GM18505 (cell line): Measurements from ENCODE around the gene TKT.

ENCODE experiments used
- ATAC-seq: cut with Tn5 transposase; IDR thresholded peaks from one replicate; pipeline ENCODE4 v1.9.1; 2021; ENCODE audit not compliant: unreplicated experiment
- POLR2A ChIP-seq: IDR thresholded peaks from 4 replicates; pipeline ENCODE4 v1.6.1; 2011; ENCODE audit warnings: borderline replicate concordance; ENCODE audit not compliant: insufficient read depth, insufficient read length; ENCODE audit errors: extremely low read depth

TKT gene

DNA sequence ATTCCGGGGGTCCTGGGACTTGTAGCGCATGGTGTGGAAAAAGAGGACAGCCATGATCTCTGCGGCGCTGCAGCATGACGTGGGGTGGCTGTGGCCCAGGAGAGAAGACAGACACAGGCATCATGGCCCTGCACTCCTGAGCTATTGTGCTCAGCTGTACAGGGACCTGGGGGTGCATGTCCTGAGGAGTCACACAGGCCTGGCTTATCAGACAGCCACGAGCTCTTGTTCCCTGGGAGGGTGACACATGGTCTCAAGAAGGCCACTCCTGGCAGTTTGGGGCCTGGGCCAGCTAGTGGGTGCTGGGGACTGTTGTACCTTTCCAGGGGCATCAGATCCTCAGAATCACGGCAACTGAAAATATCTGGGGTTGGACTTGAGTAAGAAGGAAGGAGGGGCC is 13.7 kb downstream of the TKT start:
- no peak for ATAC-seq
- TF ChIP-seq POLR2A, result no peak

DNA sequence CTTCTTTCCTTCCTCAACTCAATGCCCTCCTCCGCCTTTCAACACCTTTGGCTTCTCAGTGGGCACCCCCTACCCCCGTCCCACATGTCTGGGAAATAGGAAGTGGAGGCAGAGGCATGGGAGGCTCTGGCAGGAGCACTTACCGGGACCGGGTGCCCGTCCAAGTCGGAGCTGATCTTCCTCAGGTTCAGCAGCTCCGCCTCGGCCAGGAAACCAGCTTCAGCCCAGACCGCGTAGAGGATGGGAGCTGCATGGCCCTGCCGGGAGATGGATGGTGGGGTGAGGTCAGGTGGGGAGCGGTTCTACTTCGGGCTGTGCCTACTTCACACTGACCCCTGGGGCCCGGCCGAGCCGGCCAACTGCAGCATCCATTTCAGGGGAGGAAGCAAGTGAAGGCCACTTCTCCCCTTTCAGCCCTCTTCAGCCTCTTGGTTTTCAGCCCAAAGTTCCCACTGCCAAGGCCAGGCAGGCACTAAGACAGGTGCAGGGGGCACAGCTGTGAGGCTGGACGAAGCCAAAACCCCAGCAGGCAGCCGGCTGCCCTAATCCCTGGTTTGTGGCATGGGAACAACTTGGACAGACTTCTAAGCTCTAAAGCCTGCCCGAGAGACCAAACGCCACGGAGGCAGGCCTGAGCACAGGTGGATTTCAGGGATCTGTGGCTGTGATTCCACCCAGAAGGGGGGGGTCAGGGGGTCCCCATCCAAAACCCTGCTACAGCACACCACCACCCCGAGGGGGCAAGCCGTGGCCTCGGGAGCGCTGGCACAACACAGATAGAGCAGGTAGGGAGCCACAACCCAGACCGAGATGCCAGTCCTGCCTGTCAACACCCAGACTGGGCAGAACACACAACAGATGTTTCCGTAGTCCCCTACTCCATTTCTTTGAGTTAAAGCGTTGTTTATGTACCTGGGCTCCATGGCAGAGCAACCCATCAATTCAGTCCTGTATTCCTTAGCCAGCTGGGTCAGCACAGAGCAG is 14.5 kb downstream of the TKT start:
- ATAC-seq, result no peak
- no peak for TF ChIP-seq POLR2A

DNA sequence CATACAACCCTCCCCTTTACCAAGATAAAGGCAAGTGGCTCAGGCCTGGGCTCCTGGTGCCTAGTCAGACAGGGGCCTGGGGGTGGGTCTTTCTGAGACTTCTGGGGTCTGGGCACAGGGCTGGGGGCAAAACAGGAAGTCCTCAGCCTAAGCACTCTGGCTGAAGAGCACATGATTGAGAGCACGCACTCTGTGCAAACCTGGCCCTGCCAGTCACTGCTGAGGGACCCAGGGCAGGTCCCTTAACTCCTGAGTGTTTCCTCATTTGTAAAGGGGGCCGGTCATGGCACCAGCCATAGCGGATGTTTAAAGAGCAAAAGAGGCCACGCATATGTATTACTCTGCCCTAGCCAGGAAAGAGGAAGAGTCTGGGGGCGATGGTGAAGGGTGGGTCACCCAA is 16.0 kb downstream of the TKT start:
- TF ChIP-seq POLR2A, result no peak
- ATAC-seq, result no peak

DNA sequence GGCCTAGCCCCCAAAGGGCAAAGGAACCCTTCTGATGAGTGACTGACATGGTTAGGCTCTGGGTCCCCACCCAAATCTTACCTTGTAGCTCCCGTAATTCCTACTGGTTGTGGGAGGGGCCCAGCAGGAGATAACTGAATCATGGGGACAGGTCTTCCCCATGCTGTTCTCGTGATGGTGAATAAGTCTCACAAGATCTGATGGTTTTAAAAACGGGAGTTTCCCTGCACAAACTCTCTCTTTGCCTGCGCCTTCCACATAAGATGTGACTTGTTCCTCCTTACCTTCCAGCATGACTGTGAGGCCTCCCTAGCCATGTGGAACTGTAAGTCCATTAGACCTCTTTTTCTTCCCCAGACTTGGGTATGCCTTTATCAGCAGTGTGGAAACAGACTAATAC is 16.9 kb downstream of the TKT start:
- no peak for ATAC-seq
- TF ChIP-seq POLR2A, result no peak

DNA sequence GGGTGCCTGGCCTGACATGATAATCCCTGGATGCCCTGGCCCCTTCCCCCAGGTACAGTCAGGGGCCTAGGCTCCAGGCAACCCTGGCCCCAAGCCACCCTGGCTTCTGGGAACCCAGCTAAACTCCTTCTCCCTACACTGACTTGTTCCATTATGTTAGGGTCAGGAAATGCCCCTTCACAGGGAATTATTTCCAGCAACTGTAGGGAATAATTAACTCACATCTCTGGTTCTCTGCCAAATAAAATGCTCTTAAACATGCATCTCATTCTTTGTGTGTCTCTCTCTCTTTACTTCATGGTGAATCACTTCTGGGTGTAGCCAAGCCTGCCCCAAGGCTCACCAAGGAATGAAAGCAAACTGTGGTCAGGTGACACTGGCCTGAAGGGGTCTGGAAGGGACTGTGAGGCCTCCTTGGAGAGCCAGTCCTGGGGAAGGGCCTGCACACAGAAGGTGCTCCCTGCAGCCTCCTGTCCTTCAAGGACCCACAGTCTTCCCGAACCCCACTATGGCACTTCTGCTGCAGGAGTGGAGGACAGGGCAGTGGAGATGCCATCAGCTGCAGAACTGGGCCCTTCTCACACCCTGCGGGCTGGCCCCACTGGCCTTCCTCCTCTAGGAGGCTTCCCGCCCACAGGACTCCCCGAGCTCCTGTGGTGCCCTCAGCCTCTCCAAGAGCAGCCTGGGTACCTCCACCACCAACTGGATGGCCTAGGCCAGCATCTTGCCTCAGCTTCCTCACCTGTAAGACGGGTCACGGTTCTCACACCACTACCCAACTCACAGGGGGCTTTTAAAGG is 17.6 kb downstream of the TKT start:
- no peak for ATAC-seq
- no peak for TF ChIP-seq POLR2A

DNA sequence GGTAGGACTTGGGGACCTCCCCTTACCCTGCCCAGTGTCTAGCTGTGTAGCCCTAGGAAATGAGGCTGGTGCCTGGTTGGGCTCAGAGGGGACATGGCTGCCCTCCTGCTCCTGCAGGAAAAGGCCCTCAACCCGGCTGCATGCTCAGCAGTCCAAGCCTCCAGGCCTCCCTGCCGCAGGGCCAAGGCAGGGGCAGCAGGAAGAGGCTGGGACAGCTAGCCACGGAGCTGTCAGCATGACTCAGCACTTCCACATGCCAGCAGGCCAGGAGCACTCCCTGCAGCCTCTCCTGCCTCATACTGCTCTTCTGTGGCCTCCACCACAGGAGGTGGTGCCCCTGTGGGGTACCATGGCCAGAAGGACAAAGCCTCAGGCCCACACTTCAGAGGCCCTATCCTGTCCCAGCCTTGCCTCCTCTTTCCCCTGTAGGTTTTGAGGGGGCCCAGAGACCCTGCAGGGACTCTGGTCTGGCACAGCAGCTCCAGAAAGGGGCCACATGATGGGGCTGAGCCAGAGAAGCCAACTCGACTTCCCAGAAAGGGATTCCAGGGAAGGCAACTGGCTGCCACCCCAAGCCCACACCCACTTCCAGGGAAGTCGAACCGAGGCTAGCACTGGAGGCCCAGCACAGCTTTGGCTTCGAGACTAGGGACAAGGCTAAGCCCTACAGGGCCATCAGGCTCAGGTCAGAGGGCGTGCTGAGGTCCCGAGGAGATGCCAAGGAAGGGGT is 19.5 kb downstream of the TKT start:
- no peak for TF ChIP-seq POLR2A
- no peak for ATAC-seq

DNA sequence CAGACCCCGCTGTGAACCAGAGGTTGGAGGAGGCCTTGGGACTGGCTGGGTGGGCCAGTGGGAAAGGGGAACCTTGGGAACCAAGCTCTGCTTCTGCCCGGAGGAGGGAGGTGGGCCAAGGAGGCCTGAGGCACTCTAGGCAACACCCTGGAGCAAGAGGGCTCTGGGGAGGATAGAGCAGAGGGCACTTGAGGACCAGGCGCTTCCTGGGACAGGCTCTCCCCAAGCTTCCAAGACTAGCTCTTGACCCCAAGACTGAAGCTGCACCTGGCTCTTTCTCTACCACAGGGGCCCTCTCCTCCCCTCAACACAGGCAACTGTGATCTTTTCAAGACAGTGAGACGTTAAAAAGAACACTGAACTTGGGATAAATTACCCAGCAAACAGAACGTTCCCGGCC is 20.3 kb downstream of the TKT start:
- no peak for TF ChIP-seq POLR2A
- no peak for ATAC-seq

DNA sequence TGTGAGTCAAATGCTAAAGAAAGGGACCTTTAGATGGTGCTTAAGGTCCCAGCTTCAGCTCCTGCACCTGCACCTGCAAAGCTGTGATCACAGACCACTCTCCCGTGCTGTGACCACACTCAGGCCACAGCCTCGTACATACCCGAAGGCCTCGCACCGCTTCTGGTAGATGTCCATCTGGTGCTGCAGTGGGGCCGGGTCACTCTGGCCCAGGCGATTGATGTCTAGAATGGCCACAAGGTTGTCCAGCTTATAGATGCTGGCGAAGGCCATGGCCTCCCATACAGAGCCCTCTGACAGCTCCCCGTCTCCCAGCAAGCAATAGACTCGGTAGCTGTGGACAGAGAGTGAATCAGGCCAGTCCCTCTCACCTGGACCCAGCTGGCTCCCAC is 21.0 kb downstream of the TKT start:
- TF ChIP-seq POLR2A, result no peak
- ATAC-seq, result no peak

DNA sequence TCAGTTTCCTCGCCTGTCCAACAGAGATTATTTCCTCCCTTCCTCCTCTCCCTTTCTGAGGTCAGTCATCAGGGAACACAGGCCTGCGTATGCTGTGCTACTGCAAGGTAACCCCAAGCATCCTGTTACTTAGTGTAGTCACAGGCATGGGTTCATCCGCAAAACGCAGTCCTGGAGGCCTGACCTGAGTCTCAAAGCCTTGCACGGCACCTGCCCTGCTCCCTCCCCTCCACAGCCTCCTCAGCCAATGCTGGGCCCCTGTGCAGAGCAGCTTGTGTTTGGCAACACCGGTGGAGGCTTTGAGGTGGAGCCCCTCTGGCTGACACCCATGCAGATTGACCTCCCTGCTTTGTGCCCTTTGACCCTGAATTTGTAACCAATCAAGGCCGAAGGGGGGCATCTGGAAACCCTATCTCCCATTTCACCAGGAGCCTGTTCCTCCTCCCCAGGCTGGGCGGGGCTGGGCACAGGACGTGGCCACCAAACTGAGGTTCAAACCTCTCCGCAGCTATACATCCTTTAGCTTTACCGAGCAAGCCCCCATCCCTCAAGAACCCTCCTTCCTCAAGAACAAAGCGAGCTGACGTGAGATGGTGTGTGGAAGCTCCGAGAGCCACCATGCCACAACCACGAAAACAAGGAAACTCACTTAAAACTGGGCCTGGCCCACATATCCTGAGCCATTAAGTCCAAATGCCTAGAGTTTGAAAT is 21.5 kb downstream of the TKT start:
- ATAC-seq, result no peak
- no peak for TF ChIP-seq POLR2A

DNA sequence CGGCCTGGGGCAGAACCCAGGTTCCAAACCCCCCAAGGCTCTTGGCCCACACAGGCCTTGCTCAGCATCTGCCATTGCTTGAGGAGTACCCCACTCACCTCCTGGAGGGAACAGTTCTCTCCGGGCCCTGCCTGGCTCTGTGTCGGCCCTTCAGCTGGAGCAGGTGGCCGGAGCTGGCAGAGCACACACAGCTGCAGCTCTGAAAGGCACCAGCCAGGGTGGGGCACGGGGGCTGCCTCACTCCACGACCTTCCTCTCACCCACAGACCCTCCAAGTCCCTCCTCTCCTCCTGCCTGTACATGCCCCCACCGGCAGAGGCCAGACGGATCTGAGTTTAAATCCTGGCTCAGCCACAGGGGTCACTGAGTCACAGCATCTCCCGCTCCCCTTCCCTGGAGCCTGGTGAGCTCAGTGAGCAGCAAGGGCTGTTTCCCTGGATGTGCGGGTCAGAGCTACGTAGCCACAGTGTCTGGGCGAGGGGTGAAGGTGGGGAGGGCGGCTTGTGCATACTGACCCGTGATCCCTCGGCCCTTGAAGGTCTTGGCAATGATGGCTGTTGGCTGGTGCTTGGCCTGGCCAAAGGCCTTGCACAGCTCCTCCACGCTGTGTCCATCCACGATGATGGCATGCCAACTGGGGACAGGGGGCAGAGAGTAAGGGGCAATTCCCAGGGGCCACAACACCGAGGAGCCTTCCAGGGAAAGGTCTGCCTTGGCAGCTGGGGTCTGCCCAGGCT is 23.0 kb downstream of the TKT start:
- TF ChIP-seq POLR2A, result peak; percentile 1
- ATAC-seq, result no peak

DNA sequence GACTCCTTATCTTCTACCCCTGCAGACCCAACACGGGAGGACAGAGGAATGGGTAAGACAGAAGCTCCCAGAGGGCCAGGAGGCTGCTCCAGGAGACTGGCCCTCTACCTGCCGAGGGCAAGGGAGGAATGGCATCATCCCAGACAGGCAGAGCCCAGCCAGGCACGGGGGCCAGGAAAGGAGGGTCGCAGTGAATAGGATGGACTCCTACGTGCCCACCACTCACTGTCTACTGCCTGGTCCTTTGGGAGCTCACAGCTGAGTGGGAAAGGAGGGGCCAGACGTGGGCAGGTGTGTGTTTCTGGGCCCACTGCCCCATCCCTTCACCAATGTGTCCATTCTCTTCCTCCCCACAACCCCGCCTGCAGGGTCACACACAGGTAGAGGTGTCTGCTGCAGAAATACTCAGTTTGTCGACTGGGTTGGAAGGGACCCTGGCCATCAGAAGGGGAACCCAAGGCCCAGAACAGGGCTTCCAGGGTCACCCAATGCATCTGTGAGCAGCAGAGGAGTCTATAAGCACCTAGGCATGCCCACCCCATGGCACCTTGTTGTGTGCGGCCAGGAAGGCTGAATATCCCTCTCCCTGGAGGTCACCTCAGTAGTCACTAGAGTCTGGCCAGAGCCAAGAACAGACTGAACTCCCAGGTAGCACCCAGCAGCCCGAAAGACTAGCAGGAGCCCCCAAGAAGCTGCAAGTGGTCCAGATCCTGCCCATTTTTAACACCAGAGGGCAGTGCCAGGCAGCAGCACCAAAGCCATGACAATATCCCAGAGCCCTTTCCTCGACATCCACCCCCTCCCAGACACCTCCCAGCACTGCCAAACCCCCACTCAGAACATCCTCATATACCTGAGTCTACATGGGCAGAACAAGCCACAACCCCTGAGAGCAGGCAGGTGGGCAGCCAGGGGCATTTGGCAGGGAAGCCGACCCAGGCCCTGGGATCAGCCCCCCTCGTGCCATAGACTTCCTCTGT is 24.0 kb downstream of the TKT start:
- no peak for ATAC-seq
- no peak for TF ChIP-seq POLR2A
